SU-DHL-6 (cell line): ENCODE measurements around the gene CMTM8.

Source experiments
- EZH2phosphoT487 ChIP-seq: fragments of 200-600 bp; sonication (generic), shearing (Covaris generic); conservative IDR thresholded peaks from 2 replicates; pipeline ENCODE4 v1.6.1; 2018; ENCODE audit warnings: mild to moderate bottlenecking, antibody characterized with exemption, low read length, moderate library complexity, mixed read lengths
- TF ChIP-seq, protein P1 (sequence below): fragments of 200-600 bp; sonication (generic); IDR thresholded peaks from one replicate; pipeline ENCODE4 v1.5.1; 2017; ENCODE audit warnings: antibody characterized with exemption, mild to moderate bottlenecking, low read length, moderate library complexity; ENCODE audit not compliant: insufficient read depth, poor library complexity, severe bottlenecking

DNA sequence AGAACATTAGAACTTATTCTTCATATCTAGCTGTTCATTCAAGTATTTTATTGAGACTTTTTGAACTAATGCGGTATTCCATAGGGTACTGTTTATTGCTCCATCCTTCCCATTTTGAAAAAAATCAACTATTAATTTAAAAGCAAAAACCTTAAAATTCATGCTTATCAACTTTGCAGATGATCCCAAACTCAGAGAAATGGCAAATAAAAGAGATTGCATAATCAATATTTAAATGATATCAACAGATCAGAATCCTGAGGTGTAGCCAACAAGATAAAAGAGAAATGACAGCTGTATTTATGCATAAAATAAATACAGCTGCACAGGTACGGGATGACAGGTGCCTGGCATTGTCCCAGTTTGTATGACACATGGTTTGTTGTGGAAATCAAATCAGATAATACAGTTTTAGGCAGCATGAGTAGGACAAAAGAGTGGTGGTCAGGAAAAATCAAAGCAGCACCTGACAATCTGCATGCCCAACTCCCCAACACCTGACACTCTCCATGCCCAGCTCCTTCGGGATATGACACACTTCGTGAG is 42.4 kb upstream of the CMTM8 start:
- TF ChIP-seq, protein P1, sequence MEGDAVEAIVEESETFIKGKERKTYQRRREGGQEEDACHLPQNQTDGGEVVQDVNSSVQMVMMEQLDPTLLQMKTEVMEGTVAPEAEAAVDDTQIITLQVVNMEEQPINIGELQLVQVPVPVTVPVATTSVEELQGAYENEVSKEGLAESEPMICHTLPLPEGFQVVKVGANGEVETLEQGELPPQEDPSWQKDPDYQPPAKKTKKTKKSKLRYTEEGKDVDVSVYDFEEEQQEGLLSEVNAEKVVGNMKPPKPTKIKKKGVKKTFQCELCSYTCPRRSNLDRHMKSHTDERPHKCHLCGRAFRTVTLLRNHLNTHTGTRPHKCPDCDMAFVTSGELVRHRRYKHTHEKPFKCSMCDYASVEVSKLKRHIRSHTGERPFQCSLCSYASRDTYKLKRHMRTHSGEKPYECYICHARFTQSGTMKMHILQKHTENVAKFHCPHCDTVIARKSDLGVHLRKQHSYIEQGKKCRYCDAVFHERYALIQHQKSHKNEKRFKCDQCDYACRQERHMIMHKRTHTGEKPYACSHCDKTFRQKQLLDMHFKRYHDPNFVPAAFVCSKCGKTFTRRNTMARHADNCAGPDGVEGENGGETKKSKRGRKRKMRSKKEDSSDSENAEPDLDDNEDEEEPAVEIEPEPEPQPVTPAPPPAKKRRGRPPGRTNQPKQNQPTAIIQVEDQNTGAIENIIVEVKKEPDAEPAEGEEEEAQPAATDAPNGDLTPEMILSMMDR, result no peak
- TF ChIP-seq EZH2phosphoT487, result no peak
